PFSK-1 (cell line): Measurements from ENCODE around the gene ABCD3.

Experiments
- POLR2AphosphoS5 ChIP-seq: IDR thresholded peaks from 2 replicates; pipeline ENCODE4 v1.6.1; 2012; ENCODE audit warnings: low read depth, mild to moderate bottlenecking, control low read depth, low read length, moderate library complexity
- SIN3A ChIP-seq: IDR thresholded peaks from 2 replicates; pipeline ENCODE4 v1.6.1; 2012; ENCODE audit warnings: mild to moderate bottlenecking, low read length, moderate library complexity, borderline replicate concordance; ENCODE audit not compliant: insufficient read depth
- TAF1 ChIP-seq: IDR thresholded peaks from 2 replicates; pipeline ENCODE4 v1.6.1; 2012; ENCODE audit warnings: low read length, control low read depth, borderline replicate concordance; ENCODE audit not compliant: insufficient read depth
- TF ChIP-seq, protein P1 (sequence below), 2 experiments: IDR thresholded peaks; 2 replicates each; pipeline versions ENCODE4 v1.6.1 to v1.8.0; 2011 to 2012; ENCODE audit warnings: low read depth in 2 of 2, low read length in 2 of 2, control low read depth in 1 of 2, inconsistent platforms in 1 of 2, mild to moderate bottlenecking in 1 of 2, moderate library complexity in 1 of 2; ENCODE audit not compliant: insufficient read depth in 1 of 2

DNA sequence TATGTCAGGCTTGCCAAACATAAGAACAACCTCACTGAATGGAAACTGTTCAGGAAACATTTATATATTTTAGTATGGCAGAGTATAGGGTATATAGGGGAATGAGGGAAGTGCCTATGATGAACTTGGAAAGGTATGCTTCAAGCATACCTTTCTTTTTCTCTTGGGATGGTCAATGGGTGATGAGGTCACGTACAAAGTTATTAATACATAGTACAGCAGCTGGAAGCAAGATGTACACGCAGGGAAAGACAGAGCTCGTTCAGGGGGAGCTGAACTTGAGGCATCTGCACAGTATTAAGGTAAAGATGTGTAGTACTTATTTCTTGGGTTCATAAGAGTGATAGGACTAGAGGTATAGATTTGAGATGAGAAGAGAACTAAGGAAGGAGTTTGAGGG lies 61.5 kb downstream of the ABCD3 start:
- no peak for TF ChIP-seq POLR2AphosphoS5
- TF ChIP-seq, protein P1, sequence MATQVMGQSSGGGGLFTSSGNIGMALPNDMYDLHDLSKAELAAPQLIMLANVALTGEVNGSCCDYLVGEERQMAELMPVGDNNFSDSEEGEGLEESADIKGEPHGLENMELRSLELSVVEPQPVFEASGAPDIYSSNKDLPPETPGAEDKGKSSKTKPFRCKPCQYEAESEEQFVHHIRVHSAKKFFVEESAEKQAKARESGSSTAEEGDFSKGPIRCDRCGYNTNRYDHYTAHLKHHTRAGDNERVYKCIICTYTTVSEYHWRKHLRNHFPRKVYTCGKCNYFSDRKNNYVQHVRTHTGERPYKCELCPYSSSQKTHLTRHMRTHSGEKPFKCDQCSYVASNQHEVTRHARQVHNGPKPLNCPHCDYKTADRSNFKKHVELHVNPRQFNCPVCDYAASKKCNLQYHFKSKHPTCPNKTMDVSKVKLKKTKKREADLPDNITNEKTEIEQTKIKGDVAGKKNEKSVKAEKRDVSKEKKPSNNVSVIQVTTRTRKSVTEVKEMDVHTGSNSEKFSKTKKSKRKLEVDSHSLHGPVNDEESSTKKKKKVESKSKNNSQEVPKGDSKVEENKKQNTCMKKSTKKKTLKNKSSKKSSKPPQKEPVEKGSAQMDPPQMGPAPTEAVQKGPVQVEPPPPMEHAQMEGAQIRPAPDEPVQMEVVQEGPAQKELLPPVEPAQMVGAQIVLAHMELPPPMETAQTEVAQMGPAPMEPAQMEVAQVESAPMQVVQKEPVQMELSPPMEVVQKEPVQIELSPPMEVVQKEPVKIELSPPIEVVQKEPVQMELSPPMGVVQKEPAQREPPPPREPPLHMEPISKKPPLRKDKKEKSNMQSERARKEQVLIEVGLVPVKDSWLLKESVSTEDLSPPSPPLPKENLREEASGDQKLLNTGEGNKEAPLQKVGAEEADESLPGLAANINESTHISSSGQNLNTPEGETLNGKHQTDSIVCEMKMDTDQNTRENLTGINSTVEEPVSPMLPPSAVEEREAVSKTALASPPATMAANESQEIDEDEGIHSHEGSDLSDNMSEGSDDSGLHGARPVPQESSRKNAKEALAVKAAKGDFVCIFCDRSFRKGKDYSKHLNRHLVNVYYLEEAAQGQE (IDR thresholded peaks at IDR 0.05; ENCODE audit: insufficient read depth in 1 of 2, low read depth in 2 of 2, low read length in 2 of 2): no peak
- TF ChIP-seq SIN3A: no peak
- TF ChIP-seq TAF1: no peak
